Measurements from ENCODE around the gene KIF3C. TPM values are rescaled to one million over a fixed set of nuclear protein-coding genes. Genes with fewer than 3 reads are reported as not detected.
"Not testable (repeated sequence)": the region's sequence is repeated elsewhere in the genome, so short reads cannot be mapped to it uniquely, and the experiment has no call there.

KIF3C gene
- total and polyA plus RNA-seq, 2 of the 8 experiments (the other 6 are each of a cell fraction or from before 2014, with no cell fraction given): 13.4 to 58.1 TPM

DNA sequence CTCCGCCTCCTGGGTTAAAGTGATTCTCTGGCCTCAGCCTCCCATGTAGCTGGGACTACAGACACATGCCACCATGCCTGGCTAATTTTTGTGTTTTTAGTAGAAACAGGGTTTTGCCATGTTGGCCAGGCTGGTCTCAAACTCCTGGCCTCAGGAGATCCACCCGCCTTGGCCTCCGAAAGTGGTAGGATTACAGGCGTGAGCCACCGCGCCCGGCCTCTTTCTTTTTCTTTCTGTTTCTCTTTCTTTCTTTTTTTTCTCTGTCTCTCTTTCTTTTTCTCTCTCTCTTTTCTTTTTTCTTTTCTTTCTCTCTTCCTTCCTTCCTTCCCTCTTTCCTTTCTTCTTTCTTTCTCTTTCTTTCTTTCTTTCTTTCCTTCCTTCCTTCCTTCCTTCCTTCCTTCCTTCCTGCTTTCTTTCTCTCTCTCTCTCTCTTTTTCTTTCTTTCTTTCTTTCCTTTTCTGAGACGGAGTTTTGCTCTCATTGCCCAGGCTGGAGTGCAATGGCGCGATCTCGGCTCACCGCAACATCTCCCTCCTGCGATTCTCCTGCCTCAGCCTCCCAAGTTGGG, 16.6 kb upstream of the KIF3C start:
- not testable (repeated sequence) for H2AK5ac ChIP-seq (ENCODE audit: low read depth, low read length); H3K4me2 ChIP-seq (ENCODE audit: insufficient read depth in 1 of 2, low read depth in 2 of 2, low read length in 2 of 2); H4K8ac ChIP-seq (ENCODE audit: extremely low read depth, insufficient read depth, low read length); H3K27me3 ChIP-seq (replicated peaks in 1 of 4; ENCODE audit: control insufficient read depth in 3 of 4, extremely low read depth in 1 of 4, insufficient read depth in 3 of 4, low read length in 3 of 4); H3K23me2 ChIP-seq (ENCODE audit: low read depth, low read length); H3K4ac ChIP-seq (replicated peaks; ENCODE audit: insufficient read length, low read depth, low read length); H2BK120ac ChIP-seq (replicated peaks; ENCODE audit: low read depth, low read length); H3K9me3 ChIP-seq (ENCODE audit: insufficient read depth in 2 of 2, low read depth in 1 of 2, low read length in 1 of 2); H2BK12ac ChIP-seq (ENCODE audit: low read depth, low read length); H2BK20ac ChIP-seq (ENCODE audit: low read length); H3K23ac ChIP-seq (ENCODE audit: insufficient read length); H2BK5ac ChIP-seq (ENCODE audit: low read depth, low read length); H3K4me3 ChIP-seq (ENCODE audit: extremely low read depth in 1 of 4, insufficient read depth in 2 of 4, low read depth in 3 of 4, low read length in 4 of 4); H3K14ac ChIP-seq (ENCODE audit: insufficient read length); H2AFZ ChIP-seq (ENCODE audit: low read length); H3K56ac ChIP-seq (replicated peaks; ENCODE audit: insufficient read length, low read depth, low read length); H2BK15ac ChIP-seq (ENCODE audit: low read length); H4K5ac ChIP-seq (ENCODE audit: insufficient read length, low read depth, low read length); H3K4me1 ChIP-seq (replicated peaks in 1 of 4; ENCODE audit: control insufficient read depth in 3 of 4, insufficient read depth in 4 of 4, low read length in 3 of 4); H3K18ac ChIP-seq (ENCODE audit: extremely low read depth, low read length); H3K36me3 ChIP-seq (ENCODE audit: control insufficient read depth in 2 of 4, insufficient read depth in 4 of 4, low read length in 3 of 4); H3K79me2 ChIP-seq (ENCODE audit: control insufficient read depth in 1 of 2, insufficient read depth in 2 of 2, low read length in 2 of 2); FAIRE-seq; H4K91ac ChIP-seq (replicated peaks; ENCODE audit: insufficient read length, low read length); DNase-seq (ENCODE audit: low read depth in 1 of 2, low spot score in 2 of 2); H3K9ac ChIP-seq (replicated peaks in 1 of 4; ENCODE audit: extremely low read depth in 1 of 4, low read depth in 3 of 4, low read length in 3 of 4); H3K27ac ChIP-seq (ENCODE audit: low read depth, low read length); H4K20me1 ChIP-seq (replicated peaks in 1 of 2; ENCODE audit: control insufficient read depth in 1 of 2, insufficient read depth in 2 of 2, low read length in 2 of 2); H3K79me1 ChIP-seq (ENCODE audit: low read depth, low read length)
- ChIA-PET POLR2A (ENCODE audit: partially characterized antibody) (interaction anchor here (0.6 kb wide), 1 partner anchor 761 kb away, joined by 4 read pairs; no protein-coding TSS in a partner anchor), CTCF (ENCODE audit: partially characterized antibody) (interaction anchor here (1.0 to 1.3 kb wide), 2 partner anchors 10 to 88 kb away, joined by 3 to 6 read pairs; no protein-coding TSS in a partner anchor)
- 95% methylated on average over 13 of the region's 13 CpGs; no CpG with 5 or more reads in 1 of the 2 experiments for WGBS, 2 experiments (ENCODE audit: extremely low coverage in 1 of 2, insufficient coverage in 1 of 2, insufficient read length in 1 of 2, insufficient replicate concordance in 2 of 2, low coverage in 1 of 2, low lambda C conversion rate in 2 of 2, missing lambda C conversion rate in 1 of 2)

Data from H1 (cell line).